WTC11 (cell line): ENCODE measurements around the gene KCTD4. TPM values are rescaled to one million over a fixed set of nuclear protein-coding genes. Genes with fewer than 3 reads are reported as not detected.

Experiments used
- ATAC-seq: fragments of 200-7000 bp; cut with Tn5 transposase; 2 replicates; pipeline ENCODE4 v1.10.0; 2021; ENCODE audit warnings: mild to moderate bottlenecking, moderate library complexity
- CTCF ChIA-PET: fragments of 300-600 bp; sonication (Branson Sonifier 250); formaldehyde crosslinking; loops from one replicate; lab custom pipeline; 2021; ENCODE audit warnings: antibody characterized with exemption; lab: Charles Lee
- POLR2A ChIA-PET: fragments of 350-600 bp; sonication (Branson Sonifier 250); formaldehyde crosslinking; loops from one replicate; lab custom pipeline; 2021; ENCODE audit warnings: antibody characterized with exemption; lab: Charles Lee
- DNase-seq: peaks from one replicate; pipeline ENCODE4 v3.0.0; 2021; ENCODE audit warnings: low spot score
- H3K27ac Mint-ChIP-seq: 2 replicates; pipeline ENCODE4 v1.8.0; 2021; ENCODE audit warnings: mixed read lengths
- H3K27me3 Mint-ChIP-seq: 2 replicates; pipeline ENCODE4 v1.8.0; 2021; ENCODE audit warnings: low read depth, mild to moderate bottlenecking, moderate library complexity, mixed read lengths
- H3K36me3 Mint-ChIP-seq: 2 replicates; pipeline ENCODE4 v1.8.0; 2021; ENCODE audit warnings: mixed read lengths
- H3K4me1 Mint-ChIP-seq: 2 replicates; pipeline ENCODE4 v1.8.0; 2022; ENCODE audit warnings: mixed read lengths
- H3K4me3 Mint-ChIP-seq: 2 replicates; pipeline ENCODE4 v1.8.0; 2021; ENCODE audit warnings: mild to moderate bottlenecking, moderate library complexity, mixed read lengths
- H3K9me3 Mint-ChIP-seq: 2 replicates; pipeline ENCODE4 v1.8.0; 2021; ENCODE audit warnings: mixed read lengths
- ARID4B ChIP-seq: sonication (generic); formaldehyde crosslinking; IDR thresholded peaks from 2 replicates; pipeline ENCODE4 v1.8.0; 2023; ENCODE audit warnings: missing genetic modification reagents, mild to moderate bottlenecking, borderline replicate concordance
- ATF6 ChIP-seq: sonication (generic); formaldehyde crosslinking; IDR thresholded peaks from 2 replicates; pipeline ENCODE4 v1.8.1; 2023; ENCODE audit warnings: mild to moderate bottlenecking, missing genetic modification reagents
- CBFB ChIP-seq: sonication (generic); formaldehyde crosslinking; IDR thresholded peaks from 2 replicates; pipeline ENCODE4 v1.8.1; 2022; ENCODE audit warnings: mild to moderate bottlenecking, low read depth, missing genetic modification reagents
- CDX4 ChIP-seq: fragments of 250-450 bp; sonication (Bioruptor Pico); IDR thresholded peaks from 2 replicates; pipeline ENCODE4 v1.9.0; 2021; ENCODE audit warnings: moderate library complexity, mild to moderate bottlenecking, inconsistent platforms, borderline replicate concordance
- CREM ChIP-seq: sonication (generic); formaldehyde crosslinking; IDR thresholded peaks from 2 replicates; pipeline ENCODE4 v1.8.1; 2022; ENCODE audit warnings: mild to moderate bottlenecking, missing genetic modification reagents, moderate library complexity
- E2F1 ChIP-seq: sonication (generic); formaldehyde crosslinking; IDR thresholded peaks from 2 replicates; pipeline ENCODE4 v1.8.0; 2022; ENCODE audit warnings: mild to moderate bottlenecking, missing genetic modification reagents
- FOXP4 ChIP-seq: sonication (generic); formaldehyde crosslinking; IDR thresholded peaks from 2 replicates; pipeline ENCODE4 v1.8.0; 2022; ENCODE audit warnings: mild to moderate bottlenecking, missing genetic modification reagents
- GABPB1 ChIP-seq: sonication (generic); formaldehyde crosslinking; IDR thresholded peaks from 2 replicates; pipeline ENCODE4 v1.8.1; 2023; ENCODE audit warnings: mild to moderate bottlenecking, missing genetic modification reagents
- HMGA2 ChIP-seq: fragments of 250-450 bp; sonication (Bioruptor Pico); IDR thresholded peaks from 2 replicates; pipeline ENCODE4 v1.4.0; 2021; ENCODE audit warnings: mild to moderate bottlenecking, moderate library complexity
- IRF1 ChIP-seq: sonication (generic); formaldehyde crosslinking; IDR thresholded peaks from 2 replicates; pipeline ENCODE4 v1.8.0; 2023; ENCODE audit warnings: missing genetic modification reagents
- PREB ChIP-seq: sonication (generic); formaldehyde crosslinking; IDR thresholded peaks from 2 replicates; pipeline ENCODE4 v1.8.1; 2022; ENCODE audit warnings: mild to moderate bottlenecking, missing genetic modification reagents, moderate library complexity, borderline replicate concordance
- RELA ChIP-seq: sonication (generic); formaldehyde crosslinking; IDR thresholded peaks from 2 replicates; pipeline ENCODE4 v1.8.1; 2022; ENCODE audit warnings: missing genetic modification reagents, mild to moderate bottlenecking, borderline replicate concordance
- SMAD3 ChIP-seq: sonication (generic); formaldehyde crosslinking; IDR thresholded peaks from 2 replicates; pipeline ENCODE4 v1.8.0; 2022; ENCODE audit warnings: missing genetic modification reagents, mild to moderate bottlenecking, borderline replicate concordance
- SP1 ChIP-seq: sonication (generic); formaldehyde crosslinking; conservative IDR thresholded peaks from 2 replicates; pipeline ENCODE4 v1.8.1; 2022; ENCODE audit warnings: missing genetic modification reagents
- TP53 ChIP-seq: sonication (generic); formaldehyde crosslinking; IDR thresholded peaks from 2 replicates; pipeline ENCODE4 v1.8.1; 2023; ENCODE audit warnings: mild to moderate bottlenecking, missing genetic modification reagents
- ZNF121 ChIP-seq: sonication (generic); formaldehyde crosslinking; IDR thresholded peaks from 2 replicates; pipeline ENCODE4 v1.8.0; 2023; ENCODE audit warnings: missing genetic modification reagents
- ZNF138 ChIP-seq: sonication (generic); formaldehyde crosslinking; conservative IDR thresholded peaks from 2 replicates; pipeline ENCODE4 v1.8.1; 2022; ENCODE audit warnings: mild to moderate bottlenecking, moderate library complexity, missing genetic modification reagents
- ZNF317 ChIP-seq: sonication (generic); formaldehyde crosslinking; IDR thresholded peaks from 2 replicates; pipeline ENCODE4 v1.8.1; 2023; ENCODE audit warnings: low read depth, mild to moderate bottlenecking, moderate library complexity, missing genetic modification reagents, borderline replicate concordance
- ZNF423 ChIP-seq: fragments of 250-450 bp; sonication (Bioruptor Pico); IDR thresholded peaks from 2 replicates; pipeline ENCODE4 v2.1.2; 2022; ENCODE audit warnings: mild to moderate bottlenecking, moderate library complexity
- ZNF532 ChIP-seq: fragments of 250-450 bp; sonication (Bioruptor Pico); IDR thresholded peaks from 2 replicates; pipeline ENCODE4 v1.9.0; 2021; ENCODE audit warnings: mild to moderate bottlenecking, borderline replicate concordance
- total RNA-seq: library from RNA; stranded (reverse); gene quantifications from 3 replicates; pipeline ENCODE4 v1.2.3, GENCODE V29; 2021

KCTD4 gene
- total RNA-seq, 1 experiment from 2014 or later = not detected

GRCh38 chr13:45196622-45197021 lies 4.2 kb downstream of the KCTD4 start (continued):
- TF ChIP-seq ARID4B (CRISPR knock-in tag) (no peak), RELA (CRISPR knock-in tag) (no peak), CREM (CRISPR knock-in tag) (no peak), CBFB (CRISPR knock-in tag) (no peak), PREB (CRISPR knock-in tag) (no peak), GABPB1 (no peak), TP53 (CRISPR knock-in tag) (no peak), HMGA2 (no peak), ZNF121 (CRISPR knock-in tag) (no peak)

- no peak for DNase-seq
- ChIA-PET CTCF (interaction anchor here (0.6 to 1.1 kb wide), 2 partner anchors 96 to 149 kb away, joined by 3 to 4 read pairs; no protein-coding TSS in a partner anchor), POLR2A (no interaction called here)
- H3K4me1 Mint-ChIP-seq = peaks cover 36% of the 10 kb centered on the region
- no peaks in the 10 kb centered on the region for H3K9me3 Mint-ChIP-seq
- no peak overlapping the region for H3K27ac Mint-ChIP-seq
- no peak for ATAC-seq
- no peaks in the 10 kb centered on the region for H3K36me3 Mint-ChIP-seq
- no peak overlapping the region for H3K4me3 Mint-ChIP-seq
- no peaks in the 10 kb centered on the region for H3K27me3 Mint-ChIP-seq
- TF ChIP-seq FOXP4 (CRISPR knock-in tag) (no peak), ATF6 (CRISPR knock-in tag) (no peak), IRF1 (no peak), ZNF423 (CRISPR knock-in tag) (no peak), SMAD3 (no peak), ZNF532 (CRISPR knock-in tag) (no peak), ZNF317 (no peak), CDX4 (CRISPR knock-in tag) (no peak), ZNF138 (no peak), TP53 (CRISPR knock-in tag) (no peak), SP1 (CRISPR knock-in tag) (no peak), E2F1 (no peak)
Measured at GRCh38 chr13:45196096-45196495, 4.7 kb downstream of the KCTD4 start.
